BLaER1 treated with 17β-estradiol and CSF1 and Interleukin-3, amounts not matched to agents 10 nM and 100 nM (cell line): ENCODE measurements around the gene RNF138.

Experiments used
- H3K27ac ChIP-seq, 11 experiments: shearing (Covaris generic); formaldehyde crosslinking; 2 replicates each; pipeline ENCODE4 v1.8.1; 2022
- H3K27me3 ChIP-seq, 11 experiments: shearing (Covaris generic); formaldehyde crosslinking; 2 replicates each; pipeline ENCODE4 v1.8.1; 2022
- H3K36me3 ChIP-seq, 11 experiments: shearing (Covaris generic); formaldehyde crosslinking; 2 replicates each; pipeline ENCODE4 v1.8.1; 2022
- H3K4me1 ChIP-seq, 10 experiments: shearing (Covaris generic); formaldehyde crosslinking; 2 replicates each; pipeline ENCODE4 v1.8.1; 2022
- H3K4me2 ChIP-seq, 11 experiments: shearing (Covaris generic); formaldehyde crosslinking; 2 replicates each; pipeline ENCODE4 v1.8.1; 2022
- H3K4me3 ChIP-seq, 10 experiments: shearing (Covaris generic); formaldehyde crosslinking; 2 replicates each; pipeline ENCODE4 v1.8.1; 2022
- H3K9ac ChIP-seq, 11 experiments: shearing (Covaris generic); formaldehyde crosslinking; 2 replicates each; pipeline ENCODE4 v1.8.1; 2022
- H3K9me3 ChIP-seq, 11 experiments: shearing (Covaris generic); formaldehyde crosslinking; replicated peaks in 1 of 11; 2 replicates each; pipeline ENCODE4 v1.8.1; 2022
- H4K20me1 ChIP-seq, 11 experiments: shearing (Covaris generic); formaldehyde crosslinking; 2 replicates each; pipeline ENCODE4 v1.8.1; 2022
- Cebpa-rat ChIP-seq, 11 experiments: shearing (Covaris generic); IDR thresholded peaks; 2 replicates each; pipeline ENCODE4 v1.8.1; 2022

Gene RNF138, protein sequence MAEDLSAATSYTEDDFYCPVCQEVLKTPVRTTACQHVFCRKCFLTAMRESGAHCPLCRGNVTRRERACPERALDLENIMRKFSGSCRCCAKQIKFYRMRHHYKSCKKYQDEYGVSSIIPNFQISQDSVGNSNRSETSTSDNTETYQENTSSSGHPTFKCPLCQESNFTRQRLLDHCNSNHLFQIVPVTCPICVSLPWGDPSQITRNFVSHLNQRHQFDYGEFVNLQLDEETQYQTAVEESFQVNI

DNA sequence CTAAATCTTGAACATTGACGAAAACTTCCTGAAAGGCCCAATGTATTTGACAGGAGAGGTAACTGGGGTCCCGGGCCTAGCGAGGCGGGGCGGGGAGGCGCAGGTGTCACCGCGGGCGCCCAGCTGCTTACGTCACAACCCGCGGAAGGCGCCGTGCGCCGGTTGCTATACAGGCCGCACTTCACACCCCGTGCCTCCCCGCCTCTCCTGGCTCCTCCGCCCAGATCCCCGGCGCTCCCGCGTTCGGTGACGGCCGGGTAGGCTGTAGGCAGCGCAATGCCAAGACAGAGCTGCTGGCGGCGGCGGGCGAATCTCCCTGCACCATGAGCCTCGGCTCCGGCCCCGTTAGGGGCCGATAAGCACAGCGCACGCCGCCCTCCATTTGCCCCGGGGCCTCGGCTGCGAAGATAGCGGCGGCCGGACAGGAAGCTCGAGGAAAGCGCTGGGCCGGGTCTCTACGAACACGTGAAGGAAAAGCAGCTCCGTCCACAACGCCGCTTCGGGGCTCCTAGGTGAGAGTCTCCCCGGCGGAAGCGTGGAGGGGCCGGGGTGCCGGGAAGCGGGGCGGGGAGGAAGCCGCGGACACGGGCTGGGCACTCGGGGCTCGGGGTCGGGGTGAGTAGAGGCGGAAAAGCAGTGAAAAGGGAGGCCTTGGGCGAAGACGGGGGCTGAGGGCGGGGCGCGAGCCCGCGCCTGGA lies at the start of gene RNF138:
Gene RNF138, plus strand, starts transcription at position 151 of the 698 bp plus-strand sequence. CDS start 903 bp downstream, outside the sequence.
- H3K4me1 ChIP-seq: peaks cover 41 to 54% (median 42%) of the 10 kb centered on the region in 10 experiments
- H3K27ac ChIP-seq: peak within 1 kb of the TSS; percentile 94 to 99 (median 98)
- no peaks in the 10 kb centered on the region for H3K27me3 ChIP-seq
- H3K36me3 ChIP-seq: peaks cover 10 to 43% (median 30%) of the 10 kb centered on the region in 11 experiments; a peak in 21 of 22 replicates
- no peak for TF ChIP-seq Cebpa-rat (IDR thresholded peaks at IDR 0.05)
- peak within 1 kb of the TSS; percentile 78 to 99 (median 96) for H3K4me3 ChIP-seq
- H4K20me1 ChIP-seq: peaks cover 33 to 44% (median 42%) of the 10 kb centered on the region in 11 experiments
- peak within 1 kb of the TSS; percentile 95 to 99 (median 98) for H3K9ac ChIP-seq
- no peaks in the 10 kb centered on the region for H3K9me3 ChIP-seq
- peak within 1 kb of the TSS; percentile 82 to 96 (median 89) for H3K4me2 ChIP-seq

DNA sequence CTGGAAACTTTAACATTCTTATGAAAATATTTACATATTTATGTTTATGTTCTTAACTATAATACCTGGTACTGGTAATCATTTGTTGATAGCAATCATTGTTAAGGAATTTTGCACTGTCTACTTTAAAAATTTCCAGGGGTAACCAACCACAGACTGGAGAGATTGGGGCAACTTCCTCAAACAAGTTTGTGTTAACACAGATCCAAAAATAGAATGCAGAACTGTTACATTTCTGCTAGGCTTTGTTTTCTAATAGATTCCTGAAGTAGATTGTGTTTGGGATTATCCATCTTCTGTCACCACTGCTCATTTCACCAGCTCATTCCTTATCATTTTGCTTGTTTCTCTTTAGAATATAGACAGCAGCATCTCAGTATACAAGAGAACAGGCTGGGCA lies 49.3 kb upstream of the RNF138 start:
- H3K4me1 ChIP-seq: peaks cover 46 to 93% (median 77%) of the 10 kb centered on the region in 10 experiments
- H4K20me1 ChIP-seq: no peaks in the 10 kb centered on the region
- TF ChIP-seq Cebpa-rat (IDR thresholded peaks at IDR 0.05): peak in 2 of 11 experiments; percentile 39; a peak in 3 of 22 replicates
- peaks cover 38 to 78% (median 71%) of the 10 kb centered on the region in 11 experiments for H3K36me3 ChIP-seq
- H3K4me3 ChIP-seq: peak overlapping the region in 8 of 10 experiments; percentile 34 to 60 (median 41); a peak in 12 of 20 replicates
- H3K27me3 ChIP-seq: no peaks in the 10 kb centered on the region
- H3K9me3 ChIP-seq: peaks cover 7 to 20% (median 15%) of the 10 kb centered on the region in 11 experiments
- H3K27ac ChIP-seq: peak overlapping the region; percentile 80 to 100 (median 89)
- peak overlapping the region; percentile 68 to 94 (median 82) for H3K4me2 ChIP-seq
- peak overlapping the region; percentile 57 to 82 (median 77); a peak in 20 of 22 replicates for H3K9ac ChIP-seq

DNA sequence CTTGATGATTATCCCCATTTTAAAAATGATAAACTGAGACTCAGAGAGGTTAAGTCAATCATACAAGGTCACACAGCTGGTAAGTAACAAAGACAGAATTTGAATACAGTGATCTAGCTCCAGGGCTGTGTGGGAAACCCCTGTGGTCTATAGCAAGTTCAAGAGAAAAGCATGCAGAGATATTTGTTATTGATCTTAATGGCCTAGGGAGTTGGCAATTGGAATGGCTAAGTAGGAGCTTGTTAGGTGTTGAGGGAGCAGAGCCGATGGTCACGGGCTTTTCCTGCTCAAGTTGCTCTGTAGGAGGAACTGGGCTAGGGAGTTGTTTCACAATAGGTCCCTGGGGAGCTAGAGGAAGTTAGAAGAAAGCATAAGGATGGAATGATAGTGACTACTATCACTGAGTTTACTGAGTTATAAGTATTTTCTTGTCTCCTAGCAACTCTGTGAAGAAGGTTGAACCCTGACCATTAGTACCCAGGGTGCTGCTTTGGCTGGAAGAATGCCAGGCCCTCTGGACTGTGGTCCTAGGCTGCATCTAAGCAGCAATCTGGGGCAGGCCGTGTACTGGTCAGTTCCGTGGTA lies 43.1 kb upstream of the RNF138 start:
- Histone ChIP-seq H3K4me2 (peak overlapping the region; percentile 90 to 99 (median 94)), H3K9ac (peak overlapping the region; percentile 77 to 93 (median 85)), H4K20me1 (no peaks in the 10 kb centered on the region), H3K4me3 (peak overlapping the region; percentile 4 to 57 (median 39); a peak in 15 of 20 replicates), H3K4me1 (peaks cover 37 to 88% (median 78%) of the 10 kb centered on the region in 10 experiments), H3K27ac (peak overlapping the region; percentile 86 to 100 (median 96)), H3K9me3 (peaks cover 0 to 7% (median 0%) of the 10 kb centered on the region in 11 experiments; a peak in 1 of 22 replicates), H3K36me3 (peaks cover 19 to 86% (median 66%) of the 10 kb centered on the region in 11 experiments; a peak in 21 of 22 replicates), H3K27me3 (no peaks in the 10 kb centered on the region)
- peak; percentile 87 to 97 (median 94); a peak in 21 of 22 replicates for TF ChIP-seq Cebpa-rat (IDR thresholded peaks at IDR 0.05)

DNA sequence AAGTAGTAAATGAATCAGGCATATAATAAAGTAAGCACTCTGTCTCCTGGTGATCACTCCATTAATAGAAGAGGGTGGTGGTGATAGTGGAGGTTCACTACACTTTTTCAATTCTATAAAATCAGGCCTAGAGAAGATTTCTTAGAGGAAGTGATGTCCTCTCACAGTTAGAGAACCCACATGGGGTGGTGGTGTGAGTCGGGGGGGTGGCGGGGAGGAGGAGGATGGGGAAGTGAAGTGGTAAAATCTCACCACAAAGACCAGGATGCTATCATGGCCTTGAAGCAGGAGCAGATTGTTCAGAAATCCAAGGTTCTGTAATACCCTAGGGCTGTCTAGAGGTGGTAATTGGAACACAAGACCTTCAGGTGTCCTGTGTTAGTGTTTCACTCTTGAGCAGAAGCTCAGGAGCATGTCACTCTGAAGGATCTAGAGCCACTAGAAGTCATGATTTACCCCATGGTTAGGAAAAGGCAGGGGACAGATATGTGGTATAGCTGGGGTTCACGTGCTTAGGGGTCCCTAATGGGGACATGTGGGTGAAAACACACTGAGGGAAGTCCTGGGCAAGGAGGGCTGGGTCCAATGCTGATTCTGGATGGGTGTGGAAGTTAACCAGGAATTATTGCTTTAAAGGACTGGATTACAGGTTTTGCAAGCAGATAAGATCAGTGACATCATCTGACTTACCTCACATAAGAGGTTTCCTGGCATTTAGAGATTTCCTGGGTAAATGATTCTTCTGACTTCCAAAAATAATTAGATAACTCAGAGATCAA lies 42.1 kb upstream of the RNF138 start:
- Histone ChIP-seq H4K20me1 (no peaks in the 10 kb centered on the region), H3K9me3 (peaks cover 0 to 5% (median 0%) of the 10 kb centered on the region in 11 experiments; a peak in 1 of 22 replicates), H3K27ac (peak overlapping the region; percentile 86 to 100 (median 96)), H3K36me3 (peaks cover 28 to 86% (median 67%) of the 10 kb centered on the region in 11 experiments; a peak in 21 of 22 replicates), H3K4me1 (peaks cover 36 to 78% (median 68%) of the 10 kb centered on the region in 10 experiments), H3K9ac (peak overlapping the region; percentile 77 to 93 (median 85)), H3K4me3 (peak overlapping the region in 9 of 10 experiments; percentile 9 to 57 (median 43); a peak in 13 of 20 replicates), H3K4me2 (peak overlapping the region; percentile 90 to 99 (median 94)), H3K27me3 (no peaks in the 10 kb centered on the region)
- TF ChIP-seq Cebpa-rat (IDR thresholded peaks at IDR 0.05): no peak

DNA sequence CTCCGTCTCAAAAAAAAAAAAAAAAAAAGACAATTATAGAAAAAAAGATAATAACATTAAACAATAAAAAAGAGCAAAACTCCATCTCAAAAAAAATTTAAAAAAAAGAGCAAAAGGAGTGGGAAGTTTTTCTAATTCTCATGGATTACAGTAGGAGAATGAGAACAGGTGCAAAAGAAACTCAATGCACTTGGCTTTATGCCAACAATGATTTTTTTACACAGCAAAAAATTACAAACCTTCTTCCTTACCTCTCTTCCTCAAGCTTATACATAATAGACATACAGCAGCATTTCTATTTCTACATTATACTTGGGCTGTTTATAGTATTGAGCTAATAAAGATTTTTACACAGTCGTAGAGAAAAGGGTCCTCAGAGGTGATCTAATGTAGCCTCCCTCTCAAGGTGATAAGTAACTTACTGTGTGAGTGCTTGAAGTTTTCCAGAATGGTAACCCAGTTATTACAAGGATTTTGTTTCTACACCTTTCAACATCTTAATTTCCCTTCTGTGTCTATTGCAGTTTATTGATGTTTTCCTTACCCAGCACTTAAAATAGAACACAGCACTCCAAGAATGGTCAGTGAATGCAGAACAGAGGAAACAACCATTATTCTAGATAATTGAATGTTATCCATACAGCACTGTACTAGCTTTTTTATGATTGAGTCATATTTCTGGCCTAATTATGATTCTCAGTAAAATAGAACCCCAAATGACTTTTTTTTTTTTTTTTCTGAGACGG lies 34.9 kb upstream of the RNF138 start:
- TF ChIP-seq Cebpa-rat (IDR thresholded peaks at IDR 0.05): no peak
- H3K36me3 ChIP-seq: peaks cover 48 to 98% (median 85%) of the 10 kb centered on the region in 11 experiments
- no peak overlapping the region for H3K4me2 ChIP-seq
- H4K20me1 ChIP-seq: no peaks in the 10 kb centered on the region; a peak in 1 of 22 replicates
- no peaks in the 10 kb centered on the region for H3K27me3 ChIP-seq
- peaks cover 0 to 14% (median 3%) of the 10 kb centered on the region in 11 experiments; a peak in 6 of 22 replicates for H3K9me3 ChIP-seq
- H3K4me3 ChIP-seq: no peak overlapping the region
- H3K4me1 ChIP-seq: peaks cover 6 to 26% (median 14%) of the 10 kb centered on the region in 10 experiments; a peak in 19 of 20 replicates
- H3K9ac ChIP-seq: no peak overlapping the region
- no peak overlapping the region for H3K27ac ChIP-seq

DNA sequence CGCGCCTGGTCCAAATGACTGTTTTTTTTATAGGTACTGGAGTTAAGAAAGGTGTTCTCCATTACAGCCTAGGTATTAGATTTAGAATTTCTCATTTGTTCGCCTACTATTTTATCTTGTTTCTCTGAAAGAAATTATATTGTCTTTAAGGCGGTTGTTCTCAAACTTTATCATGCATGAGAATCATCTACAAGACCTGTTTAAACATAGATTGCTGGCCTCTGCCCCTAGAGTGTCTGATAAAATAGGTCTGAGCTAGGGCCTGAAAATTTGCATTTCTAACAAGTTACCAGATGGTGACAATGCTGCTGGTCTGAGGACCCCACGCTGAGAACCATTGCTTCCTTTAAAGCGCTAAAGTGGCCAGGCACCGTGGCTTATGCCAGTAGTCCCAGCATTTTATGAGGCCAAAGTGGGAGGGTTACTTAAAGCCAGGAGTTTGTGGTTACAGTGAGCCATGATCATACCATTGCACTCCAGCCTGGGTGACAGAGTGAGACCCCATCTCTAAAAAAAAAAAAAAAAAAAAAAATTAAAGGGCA lies 34.0 kb upstream of the RNF138 start:
- no peak overlapping the region for H3K9ac ChIP-seq
- H4K20me1 ChIP-seq: no peaks in the 10 kb centered on the region; a peak in 1 of 22 replicates
- peaks cover 6 to 21% (median 14%) of the 10 kb centered on the region in 10 experiments; a peak in 17 of 20 replicates for H3K4me1 ChIP-seq
- TF ChIP-seq Cebpa-rat (IDR thresholded peaks at IDR 0.05): no peak
- H3K4me2 ChIP-seq: no peak overlapping the region
- H3K9me3 ChIP-seq: peaks cover 0 to 18% (median 3%) of the 10 kb centered on the region in 11 experiments; a peak in 6 of 22 replicates
- peaks cover 52 to 97% (median 83%) of the 10 kb centered on the region in 11 experiments for H3K36me3 ChIP-seq
- no peak overlapping the region for H3K27ac ChIP-seq
- H3K4me3 ChIP-seq: no peak overlapping the region
- no peaks in the 10 kb centered on the region for H3K27me3 ChIP-seq

DNA sequence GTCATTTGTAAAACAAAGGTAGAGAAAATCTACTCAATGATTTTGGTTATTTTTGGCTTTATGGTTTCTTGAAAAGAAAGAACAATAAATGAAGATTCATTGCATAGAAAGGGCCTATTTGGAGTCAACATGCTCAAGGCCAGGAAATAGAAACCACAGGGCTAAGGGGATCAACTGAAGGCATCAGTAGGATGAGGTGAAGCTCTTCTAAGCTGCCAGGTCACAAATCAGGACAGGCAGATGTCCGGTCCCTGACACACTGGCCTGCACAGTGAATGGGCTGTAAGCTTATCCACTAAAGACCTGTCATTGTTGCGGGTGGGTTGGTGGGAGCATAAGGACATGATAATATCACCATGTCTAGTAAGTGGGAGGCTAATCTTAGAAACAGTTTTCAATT lies 31.6 kb upstream of the RNF138 start:
- Histone ChIP-seq H3K27ac (0 out of 22 replicates have a peak overlapping the region, but pooled peaks of 2 of the 11 experiments have one; percentile 8 to 26), H3K27me3 (no peaks in the 10 kb centered on the region), H3K4me3 (no peak overlapping the region), H3K4me2 (peak overlapping the region in 6 of 11 experiments; percentile 1 to 37 (median 21); a peak in 10 of 22 replicates), H4K20me1 (peaks cover 0 to 4% (median 0%) of the 10 kb centered on the region in 11 experiments; a peak in 1 of 22 replicates), H3K9ac (no peak overlapping the region), H3K36me3 (peaks cover 51 to 97% (median 83%) of the 10 kb centered on the region in 11 experiments), H3K9me3 (peaks cover 0 to 18% (median 4%) of the 10 kb centered on the region in 11 experiments; a peak in 11 of 22 replicates), H3K4me1 (peaks cover 6 to 21% (median 14%) of the 10 kb centered on the region in 10 experiments; a peak in 17 of 20 replicates)
- no peak for TF ChIP-seq Cebpa-rat (IDR thresholded peaks at IDR 0.05)
